Hematopoietic multipotent progenitor cell treated with erythropoietin and hydrocortisone succinate and interleukin-3 and kit ligand, for 8 days (in vitro differentiated cells): Measurements from ENCODE around the gene PSRC1.
"Not testable (repeated sequence)": the region's sequence is repeated elsewhere in the genome, so short reads cannot be mapped to it uniquely, and the experiment has no call there.

Source experiments
- DNase-seq: peaks from one replicate; pipeline ENCODE4 v3.0.0-alpha.2; 2015

PSRC1 gene

GRCh38 chr1:109282952-109283747 is at the start of gene PSRC1:
Gene PSRC1, minus strand, starts transcription at chr1:109283145.
- DNase-seq: peak; percentile 92

- no peak for DNase-seq
Measured at GRCh38 chr1:109331113-109331512, 48.2 kb upstream of the PSRC1 start.

- DNase-seq: no peak
Measured at GRCh38 chr1:109327285-109327684, 44.3 kb upstream of the PSRC1 start.

- DNase-seq: no peak
Measured at GRCh38 chr1:109322974-109323373, 40.0 kb upstream of the PSRC1 start.

- DNase-seq: no peak
Measured at GRCh38 chr1:109319114-109319513, 36.2 kb upstream of the PSRC1 start.

- DNase-seq: no peak
Measured at GRCh38 chr1:109316506-109316905, 33.6 kb upstream of the PSRC1 start.

- DNase-seq: no peak
Measured at GRCh38 chr1:109315288-109315687, 32.3 kb upstream of the PSRC1 start.

- no peak for DNase-seq
Measured at GRCh38 chr1:109314795-109315194, 31.9 kb upstream of the PSRC1 start.

GRCh38 chr1:109312978-109313775 is 30.2 kb upstream of the PSRC1 start:
- no peak for DNase-seq

- no peak for DNase-seq
Measured at GRCh38 chr1:109312246-109312645, 29.3 kb upstream of the PSRC1 start.

GRCh38 chr1:109309347-109309746 is 26.4 kb upstream of the PSRC1 start:
- DNase-seq: no peak

- DNase-seq: peak; percentile 58
Measured at GRCh38 chr1:109307274-109308021, 24.5 kb upstream of the PSRC1 start.

- DNase-seq: no peak
Measured at GRCh38 chr1:109306832-109307273, 23.9 kb upstream of the PSRC1 start, which contains the start of gene MYBPHL. Gene MYBPHL, minus strand, starts transcription at chr1:109307011. Its CDS starts 20 bp downstream, at chr1:109306991.

GRCh38 chr1:109305991-109306390 is 23.0 kb upstream of the PSRC1 start:
- DNase-seq: not testable (repeated sequence)

- DNase-seq: no peak
Measured at GRCh38 chr1:109304226-109304920, 21.4 kb upstream of the PSRC1 start.

GRCh38 chr1:109301874-109302273 is 18.9 kb upstream of the PSRC1 start:
- no peak for DNase-seq

- DNase-seq: no peak
Measured at GRCh38 chr1:109300650-109301151, 17.8 kb upstream of the PSRC1 start.

- DNase-seq: no peak
Measured at GRCh38 chr1:109299558-109300343, 16.8 kb upstream of the PSRC1 start.

- no peak for DNase-seq
Measured at GRCh38 chr1:109298666-109299557, 16.0 kb upstream of the PSRC1 start.

- DNase-seq: no peak
Measured at GRCh38 chr1:109296782-109297181, 13.8 kb upstream of the PSRC1 start.
